Esophagus (tissue), 2 donors: ENCODE measurements around the gene ZNF236. TPM values are rescaled to one million over a fixed set of nuclear protein-coding genes. Genes with fewer than 3 reads are reported as not detected.
"Not testable (repeated sequence)": the region's sequence is repeated elsewhere in the genome, so short reads cannot be mapped to it uniquely, and the experiment has no call there.

Experiments
- H3K27ac ChIP-seq, 2 donors: one replicate each; pipeline ENCODE4 v1.5.1; 2013; ENCODE audit warnings: low read depth in 2 of 2, mild to moderate bottlenecking in 2 of 2, inconsistent platforms in 1 of 2, low read length in 1 of 2, moderate library complexity in 1 of 2
- H3K27me3 ChIP-seq, 2 donors: one replicate each; pipeline ENCODE4 v1.6.1; 2013; ENCODE audit warnings: low read length in 2 of 2, control low read depth in 1 of 2, mild to moderate bottlenecking in 1 of 2; ENCODE audit not compliant: insufficient read depth in 2 of 2, control insufficient read depth in 1 of 2
- H3K36me3 ChIP-seq, 2 donors: one replicate each; pipeline ENCODE4 v1.6.1; 2013; ENCODE audit warnings: low read length in 1 of 2; ENCODE audit not compliant: control insufficient read depth in 2 of 2, insufficient read depth in 2 of 2
- H3K4me1 ChIP-seq, 2 donors: one replicate each; pipeline ENCODE4 v1.6.1; 2013; ENCODE audit warnings: low read length in 1 of 2; ENCODE audit not compliant: control insufficient read depth in 2 of 2, insufficient read depth in 2 of 2
- H3K4me3 ChIP-seq, 2 donors: one replicate each; pipeline ENCODE4 v1.5.1; 2013; ENCODE audit warnings: low read length in 2 of 2, mild to moderate bottlenecking in 2 of 2, low read depth in 1 of 2, moderate library complexity in 1 of 2
- H3K9me3 ChIP-seq, 2 donors: one replicate each; pipeline ENCODE4 v1.6.1; 2013; ENCODE audit warnings: mild to moderate bottlenecking in 2 of 2, low read depth in 1 of 2, low read length in 1 of 2, moderate library complexity in 1 of 2; ENCODE audit not compliant: control insufficient read depth in 2 of 2, insufficient read depth in 1 of 2
- WGBS, 2 donors: extraction: QIAGEN DNeasy Blood & Tissue Kit; methylation state at CpG; one replicate each; pipeline ENCODE4 v1.1.7; 2013; 5-methylcytosine and 5-hydroxymethylcytosine counted together
- polyA plus RNA-seq, 2 donors: library from polyadenylated mRNA; stranded (reverse); fragments of 200-250 nt; gene quantifications; one replicate each; pipeline ENCODE4 v1.2.3, GENCODE V29; 2013
- donor health status: healthy with polysubstance abuse.
- donor health status: Bipolar disorder and iron deficiency.

Gene ZNF236
- polyA plus RNA-seq, 2 donors, result 1.3 to 3.0 TPM

DNA sequence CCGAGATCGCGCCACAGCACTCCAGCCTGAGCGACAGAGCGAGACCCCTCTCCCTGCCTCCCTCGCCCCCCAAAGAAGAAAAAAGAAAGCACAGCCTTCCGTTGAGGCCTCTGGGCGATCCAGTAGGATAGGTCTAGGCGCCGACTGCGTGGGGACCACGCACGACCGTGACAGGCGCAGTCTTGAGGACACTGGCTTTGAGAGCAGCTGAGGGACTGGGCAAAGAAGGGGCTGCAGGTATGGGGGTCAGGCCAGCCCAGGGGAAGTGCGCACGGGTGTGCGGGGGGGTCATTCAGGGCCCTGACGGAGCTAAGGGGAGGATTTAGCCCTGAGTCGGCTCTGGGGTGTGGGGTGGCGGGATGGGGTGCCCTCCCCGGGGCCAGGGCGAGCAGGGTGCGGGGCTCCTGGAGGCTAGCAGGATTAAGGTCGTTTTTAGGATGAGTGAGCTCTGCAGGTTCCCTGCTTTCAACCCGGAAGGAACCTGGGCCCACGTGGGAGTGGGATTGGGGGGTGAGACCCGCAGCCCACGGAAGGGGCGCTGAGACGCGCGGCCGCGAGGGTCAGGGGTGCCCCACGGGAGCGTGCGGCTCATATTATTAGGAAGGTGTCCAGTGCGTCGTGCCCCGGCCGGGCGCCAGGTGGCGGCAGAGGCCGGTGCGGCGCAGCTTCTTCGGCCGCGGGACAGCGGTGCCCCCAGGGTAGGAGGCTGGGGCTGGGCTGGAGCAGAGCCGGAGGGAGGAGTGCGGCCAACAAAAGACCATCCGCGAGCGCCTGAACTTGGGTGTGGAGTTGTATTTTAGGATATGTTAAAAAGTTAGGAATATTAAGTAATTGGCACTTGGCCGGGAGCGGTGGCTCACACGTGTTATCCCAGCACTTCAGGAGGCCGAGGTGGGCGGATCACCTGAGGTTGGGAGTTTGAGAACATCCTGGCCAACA lies 20.5 kb upstream of the ZNF236 start:
- H3K9me3 ChIP-seq, result no peaks in the 10 kb centered on the region
- peaks cover 2 to 5% of the 10 kb centered on the region in 2 donors for H3K4me1 ChIP-seq
- peak overlapping the region; percentile 13 to 23 for H3K4me3 ChIP-seq
- H3K27me3 ChIP-seq, result peaks cover 0 to 3% of the 10 kb centered on the region in 2 donors
- no peaks in the 10 kb centered on the region for H3K36me3 ChIP-seq
- H3K27ac ChIP-seq, result no peak overlapping the region
- 26 to 27% methylated on average over 50 to 61 of the region's 61 CpGs for WGBS, 2 donors

DNA sequence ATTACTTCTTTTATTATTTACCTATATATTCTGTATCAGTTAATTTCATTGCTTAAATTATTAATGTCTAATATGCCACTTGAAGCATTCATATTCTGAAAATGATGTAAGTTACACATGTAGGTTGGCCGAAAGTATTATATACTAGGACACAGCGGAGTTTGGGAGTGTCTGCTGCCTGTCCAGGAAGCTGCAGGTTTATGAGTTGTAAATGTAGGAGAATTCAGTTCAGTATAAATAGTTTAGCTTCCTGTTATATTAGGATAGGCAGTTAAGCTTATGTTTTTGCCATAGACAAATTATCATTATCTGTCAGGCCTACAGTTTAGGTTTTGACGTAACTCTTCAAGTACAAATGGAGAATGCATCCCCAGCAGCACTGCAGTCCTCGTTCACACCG lies 18.9 kb upstream of the ZNF236 start:
- H3K27me3 ChIP-seq, result peaks cover 0 to 3% of the 10 kb centered on the region in 2 donors
- peaks cover 2 to 5% of the 10 kb centered on the region in 2 donors for H3K4me1 ChIP-seq
- no peaks in the 10 kb centered on the region for H3K9me3 ChIP-seq
- WGBS, 2 donors, result 40 to 42% methylated on average over 5 of the region's 5 CpGs
- no peak overlapping the region for H3K27ac ChIP-seq
- no peaks in the 10 kb centered on the region for H3K36me3 ChIP-seq
- no peak overlapping the region for H3K4me3 ChIP-seq

DNA sequence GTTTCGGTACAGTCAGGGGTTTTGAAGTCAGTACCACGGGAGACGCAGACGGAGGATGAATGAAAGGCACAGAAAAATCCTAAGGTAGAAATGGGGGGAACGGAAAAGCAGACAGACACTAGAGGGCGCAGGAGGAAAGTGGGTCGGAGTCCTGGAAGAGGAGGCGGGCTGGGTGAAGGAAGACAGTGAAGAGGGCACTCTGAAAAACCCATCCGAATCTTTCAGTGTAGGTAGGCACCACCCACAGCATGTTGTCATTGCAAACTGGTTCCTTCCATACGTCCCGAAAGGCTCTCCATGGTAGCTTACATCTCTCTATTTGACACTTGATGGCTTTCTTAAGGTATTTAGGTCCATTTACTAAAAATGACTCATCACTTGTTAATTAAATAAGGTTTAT lies 18.5 kb upstream of the ZNF236 start:
- H3K36me3 ChIP-seq, result no peaks in the 10 kb centered on the region
- H3K27ac ChIP-seq, result no peak overlapping the region
- H3K4me1 ChIP-seq, result peaks cover 2 to 5% of the 10 kb centered on the region in 2 donors
- H3K27me3 ChIP-seq, result peaks cover 0 to 3% of the 10 kb centered on the region in 2 donors
- no peak overlapping the region for H3K4me3 ChIP-seq
- WGBS, 2 donors, result 2 to 4% methylated on average over 11 of the region's 11 CpGs
- no peaks in the 10 kb centered on the region for H3K9me3 ChIP-seq

DNA sequence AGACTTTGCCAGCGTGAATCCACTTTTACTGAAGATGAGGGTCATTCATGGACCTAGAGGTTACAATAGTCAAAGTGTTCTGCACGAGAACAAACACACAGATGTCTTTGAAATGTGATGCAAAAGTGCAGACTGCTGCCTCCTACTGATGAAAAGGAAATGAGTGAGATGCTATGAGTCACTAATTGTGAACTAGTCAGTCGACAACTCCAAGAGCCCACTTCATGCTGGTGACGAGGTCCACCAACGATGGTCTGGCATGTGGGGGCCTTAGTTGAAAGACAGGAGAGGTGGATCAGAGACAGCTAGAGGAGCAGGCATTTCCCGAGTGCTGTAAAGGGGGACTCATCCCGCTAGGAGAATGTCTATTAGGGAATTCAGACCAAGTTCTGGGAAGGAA lies 17.1 kb upstream of the ZNF236 start:
- WGBS, 2 donors, result 69 to 76% methylated on average over 7 of the region's 7 CpGs
- H3K4me1 ChIP-seq, result peaks cover 2 to 5% of the 10 kb centered on the region in 2 donors

DNA sequence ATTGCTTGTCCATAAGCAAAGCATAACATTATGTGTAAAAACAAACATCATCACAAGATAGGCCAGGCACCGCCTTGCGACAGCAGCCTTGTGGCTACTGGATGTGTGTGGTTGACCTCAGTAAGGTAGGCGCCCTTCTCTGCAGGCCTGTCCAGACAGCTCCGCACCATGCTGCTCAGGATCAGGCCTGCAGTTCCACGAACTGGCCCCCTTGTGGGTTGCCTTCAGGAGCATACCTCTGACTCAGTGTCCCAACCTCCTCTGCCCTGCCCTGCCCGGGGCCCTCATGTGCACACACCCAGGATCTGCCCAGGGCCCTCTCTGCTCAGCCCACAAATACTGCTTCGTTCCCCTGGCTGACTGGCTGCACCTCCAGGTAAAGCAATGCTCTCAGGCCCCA lies 16.1 kb upstream of the ZNF236 start:
- no peaks in the 10 kb centered on the region for H3K36me3 ChIP-seq
- no peak overlapping the region for H3K4me3 ChIP-seq
- 72 to 82% methylated on average over 7 of the region's 7 CpGs for WGBS, 2 donors
- peaks cover 0 to 3% of the 10 kb centered on the region in 2 donors for H3K27me3 ChIP-seq
- peaks cover 2 to 5% of the 10 kb centered on the region in 2 donors for H3K4me1 ChIP-seq
- no peak overlapping the region for H3K27ac ChIP-seq
- no peaks in the 10 kb centered on the region for H3K9me3 ChIP-seq

More for the DNA sequence above, 17.1 kb upstream of the ZNF236 start:
- H3K36me3 ChIP-seq, result no peaks in the 10 kb centered on the region
- no peaks in the 10 kb centered on the region for H3K9me3 ChIP-seq
- H3K27me3 ChIP-seq, result peaks cover 0 to 3% of the 10 kb centered on the region in 2 donors
- H3K4me3 ChIP-seq, result no peak overlapping the region
- no peak overlapping the region for H3K27ac ChIP-seq

DNA sequence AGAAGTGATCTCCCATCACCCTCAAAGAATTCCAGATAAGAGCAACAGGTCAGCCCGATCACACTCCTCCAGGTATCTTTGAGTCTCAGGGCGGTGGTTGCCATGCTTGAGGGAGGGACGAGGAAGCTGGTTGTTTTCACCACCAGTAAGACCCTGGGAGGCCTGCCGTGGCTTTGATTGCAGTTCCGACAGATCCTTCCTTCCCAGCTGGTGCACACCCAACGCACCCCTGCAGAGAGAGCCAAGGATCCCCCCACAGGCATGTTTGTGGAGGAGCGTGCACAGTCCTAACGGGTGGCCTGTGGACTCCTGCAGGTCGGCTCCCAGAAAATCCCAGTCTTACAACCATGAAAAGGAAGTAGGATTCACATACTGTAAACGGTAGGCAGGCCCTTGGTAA lies 13.8 kb upstream of the ZNF236 start:
- 90 to 92% methylated on average over 10 of the region's 10 CpGs for WGBS, 2 donors
- Histone ChIP-seq H3K4me1 (peaks cover 0 to 1% of the 10 kb centered on the region in 2 donors), H3K36me3 (no peaks in the 10 kb centered on the region), H3K9me3 (no peaks in the 10 kb centered on the region), H3K4me3 (no peak overlapping the region), H3K27ac (no peak overlapping the region), H3K27me3 (no peaks in the 10 kb centered on the region)

DNA sequence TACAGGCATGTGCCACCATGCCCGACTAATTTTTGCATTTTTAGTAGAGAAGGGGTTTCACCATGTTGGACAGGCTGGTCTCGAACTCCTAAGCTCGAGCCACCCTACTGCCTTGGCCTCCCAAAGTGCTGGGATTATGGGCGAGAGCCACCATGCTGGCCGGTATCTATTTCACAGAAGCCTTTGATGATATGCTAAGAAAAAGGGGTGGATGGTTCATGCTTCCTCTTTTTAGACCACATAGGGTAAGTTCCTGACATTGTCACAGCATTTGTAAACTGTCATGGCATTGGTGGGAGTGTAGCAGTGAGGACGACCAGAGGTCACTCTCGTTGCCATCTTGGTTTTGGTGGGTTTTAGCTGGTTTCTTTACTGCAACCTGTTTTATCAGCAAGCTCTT lies 10.8 kb upstream of the ZNF236 start:
- not testable (repeated sequence) for H3K36me3 ChIP-seq, H3K4me3 ChIP-seq, H3K4me1 ChIP-seq, H3K9me3 ChIP-seq, H3K27me3 ChIP-seq, H3K27ac ChIP-seq
- 91 to 93% methylated on average over 7 of the region's 7 CpGs for WGBS, 2 donors

DNA sequence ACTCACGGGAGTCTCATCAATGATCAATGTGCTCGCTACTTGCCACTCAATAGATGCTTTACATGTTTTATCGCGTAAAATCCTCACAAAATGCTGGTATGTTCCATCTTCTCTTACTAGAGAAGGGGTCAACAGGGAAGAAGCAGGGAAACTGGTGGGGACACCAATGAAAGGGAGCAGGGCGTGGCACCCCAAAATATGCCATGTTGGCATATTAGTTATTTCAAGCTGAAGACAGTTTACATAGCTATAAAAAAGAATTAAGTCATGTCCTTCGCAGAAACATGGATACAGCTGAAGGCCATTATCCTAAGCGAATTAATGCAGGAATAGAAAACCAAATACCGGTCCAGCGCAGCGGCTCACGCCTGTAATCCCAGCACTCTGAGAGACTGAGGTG lies 8.1 kb upstream of the ZNF236 start:
- H3K4me3 ChIP-seq, result no peak overlapping the region
- H3K9me3 ChIP-seq, result no peaks in the 10 kb centered on the region
- H3K27ac ChIP-seq, result no peak overlapping the region
- WGBS, 2 donors, result 89 to 90% methylated on average over 11 of the region's 11 CpGs
- no peaks in the 10 kb centered on the region for H3K4me1 ChIP-seq
- no peaks in the 10 kb centered on the region for H3K27me3 ChIP-seq
- H3K36me3 ChIP-seq, result peaks cover 3 to 4% of the 10 kb centered on the region in 2 donors

DNA sequence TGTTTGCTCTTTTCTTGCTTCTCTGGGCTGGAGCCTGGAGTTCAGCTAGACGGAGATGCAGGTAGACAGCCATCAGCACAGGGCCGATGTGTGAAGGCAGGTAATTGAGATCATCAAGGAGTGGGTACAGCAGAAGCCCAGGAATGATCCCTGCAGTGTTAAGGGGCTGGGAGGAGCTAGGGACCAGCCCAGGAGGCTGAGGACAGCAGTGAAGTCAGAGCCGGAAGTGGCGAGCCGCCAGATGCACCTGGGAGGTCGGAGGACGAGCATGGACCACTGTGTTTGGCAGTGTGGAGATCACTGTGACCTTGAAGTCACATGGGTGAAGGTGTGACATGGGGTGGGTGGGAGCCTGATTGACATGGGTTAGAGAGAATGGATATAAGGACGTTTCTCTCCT lies 6.2 kb upstream of the ZNF236 start:
- H3K27ac ChIP-seq, result no peak overlapping the region
- 73 to 80% methylated on average over 8 of the region's 8 CpGs for WGBS, 2 donors

More for the DNA sequence above, 6.2 kb upstream of the ZNF236 start:
- Histone ChIP-seq H3K27me3 (no peaks in the 10 kb centered on the region), H3K36me3 (peaks cover 3 to 4% of the 10 kb centered on the region in 2 donors), H3K4me3 (no peak overlapping the region), H3K4me1 (peaks cover 0 to 2% of the 10 kb centered on the region in 2 donors), H3K9me3 (no peaks in the 10 kb centered on the region)
